Tibial nerve (tissue), 4 donors: ENCODE results near the gene BLOC1S4. TPM values are rescaled to one million over a fixed set of nuclear protein-coding genes. Genes with fewer than 3 reads are reported as not detected.

Experiments
- DNase-seq, 2 donors: peaks; one replicate each; pipeline ENCODE4 v3.0.0-alpha.2; 2019; ENCODE audit warnings: low spot score in 2 of 2
- H3K27ac ChIP-seq, 4 donors: fragments of 200-600 bp; sonication (generic) in 3 of 4; one replicate each; pipeline ENCODE4 v1.5.1; 2017 to 2019; ENCODE audit warnings: mild to moderate bottlenecking in 1 of 4
- H3K27me3 ChIP-seq, 2 donors: fragments of 200-600 bp; sonication (generic) in 1 of 2; one replicate each; pipeline versions ENCODE4 v1.5.1 to v1.6.0; 2017 to 2019
- H3K36me3 ChIP-seq, 3 donors: fragments of 200-600 bp; sonication (generic); one replicate each; pipeline ENCODE4 v1.5.1; 2018 to 2019
- H3K4me1 ChIP-seq, 4 donors: fragments of 200-600 bp; sonication (generic) in 3 of 4; one replicate each; pipeline ENCODE4 v1.5.1; 2017 to 2019
- H3K4me3 ChIP-seq, 4 donors: fragments of 200-600 bp; sonication (generic) in 3 of 4; one replicate each; pipeline ENCODE4 v1.5.1; 2017 to 2019; ENCODE audit warnings: mild to moderate bottlenecking in 1 of 4, moderate library complexity in 1 of 4
- H3K9me3 ChIP-seq, 4 donors: fragments of 200-600 bp; sonication (generic) in 3 of 4; one replicate each; pipeline ENCODE4 v1.5.1; 2017 to 2019
- EP300 ChIP-seq, 2 donors: sonication (generic); formaldehyde crosslinking; IDR thresholded peaks; one replicate each; pipeline ENCODE4 v1.6.1; 2017; ENCODE audit warnings: antibody characterized with exemption in 2 of 2, mild to moderate bottlenecking in 1 of 2
- POLR2A ChIP-seq, 2 donors: fragments of 450-650 bp; IDR thresholded peaks; one replicate each; pipeline ENCODE4 v1.6.1; 2017; ENCODE audit warnings: antibody characterized with exemption in 2 of 2, mild to moderate bottlenecking in 2 of 2, moderate library complexity in 2 of 2
- WGBS, 2 donors: methylation state at CpG; one replicate each; pipeline ENCODE4 v1.1.5; 2018; 5-methylcytosine and 5-hydroxymethylcytosine counted together
- total RNA-seq, 4 donors: library from RNA; depleted of rRNA; stranded (reverse); fragments of >200 nt; gene quantifications; one replicate each; pipeline ENCODE4 v1.1.0, GENCODE V29; 2016
- TF ChIP-seq, protein P1 (sequence below), 5 experiments: fragments of 200-600 bp in 3 of 5; fragments of 450-650 bp in 2 of 5; sonication (generic) in 3 of 5; IDR thresholded peaks; one replicate each; pipeline ENCODE4 v1.5.1; 2016 to 2019; ENCODE audit warnings: antibody characterized with exemption in 5 of 5, mild to moderate bottlenecking in 3 of 5, moderate library complexity in 2 of 5

BLOC1S4 gene
- total RNA-seq, 4 donors from 2014 or later: 18.0 to 32.8 (median 28.3) TPM

- Histone ChIP-seq H3K27ac (peak overlapping the region in 1 of 4 donors; percentile 56), H3K4me3 (no peak overlapping the region), H3K36me3 (peaks cover 0 to 38% (median 0%) of the 10 kb centered on the region in 3 donors), H3K4me1 (peaks cover 0 to 28% (median 16%) of the 10 kb centered on the region in 4 donors), H3K27me3 (no peaks in the 10 kb centered on the region), H3K9me3 (no peaks in the 10 kb centered on the region)
- no peak for DNase-seq
- 80 to 91% methylated on average over 8 of the region's 8 CpGs for WGBS, 2 donors
- TF ChIP-seq POLR2A (IDR thresholded peaks at IDR 0.05) (no peak), EP300 (IDR thresholded peaks at IDR 0.05) (no peak)
- TF ChIP-seq, protein P1, sequence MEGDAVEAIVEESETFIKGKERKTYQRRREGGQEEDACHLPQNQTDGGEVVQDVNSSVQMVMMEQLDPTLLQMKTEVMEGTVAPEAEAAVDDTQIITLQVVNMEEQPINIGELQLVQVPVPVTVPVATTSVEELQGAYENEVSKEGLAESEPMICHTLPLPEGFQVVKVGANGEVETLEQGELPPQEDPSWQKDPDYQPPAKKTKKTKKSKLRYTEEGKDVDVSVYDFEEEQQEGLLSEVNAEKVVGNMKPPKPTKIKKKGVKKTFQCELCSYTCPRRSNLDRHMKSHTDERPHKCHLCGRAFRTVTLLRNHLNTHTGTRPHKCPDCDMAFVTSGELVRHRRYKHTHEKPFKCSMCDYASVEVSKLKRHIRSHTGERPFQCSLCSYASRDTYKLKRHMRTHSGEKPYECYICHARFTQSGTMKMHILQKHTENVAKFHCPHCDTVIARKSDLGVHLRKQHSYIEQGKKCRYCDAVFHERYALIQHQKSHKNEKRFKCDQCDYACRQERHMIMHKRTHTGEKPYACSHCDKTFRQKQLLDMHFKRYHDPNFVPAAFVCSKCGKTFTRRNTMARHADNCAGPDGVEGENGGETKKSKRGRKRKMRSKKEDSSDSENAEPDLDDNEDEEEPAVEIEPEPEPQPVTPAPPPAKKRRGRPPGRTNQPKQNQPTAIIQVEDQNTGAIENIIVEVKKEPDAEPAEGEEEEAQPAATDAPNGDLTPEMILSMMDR (IDR thresholded peaks at IDR 0.05): no peak
These were observed 19.4 kb upstream of the BLOC1S4 start for GRCh38 chr4:6696611-6697010.

- Histone ChIP-seq H3K27ac (peak overlapping the region in 1 of 4 donors; percentile 56), H3K9me3 (no peaks in the 10 kb centered on the region), H3K27me3 (no peaks in the 10 kb centered on the region), H3K4me3 (no peak overlapping the region), H3K4me1 (peaks cover 0 to 27% (median 16%) of the 10 kb centered on the region in 4 donors), H3K36me3 (peaks cover 0 to 42% (median 0%) of the 10 kb centered on the region in 3 donors)
- TF ChIP-seq, protein P1 (IDR thresholded peaks at IDR 0.05): no peak
- no peak for TF ChIP-seq POLR2A (IDR thresholded peaks at IDR 0.05)
- no peak for TF ChIP-seq EP300 (IDR thresholded peaks at IDR 0.05)
- no peak for DNase-seq
- WGBS, 2 donors: 91 to 93% methylated on average over 6 of the region's 6 CpGs
These were observed 18.8 kb upstream of the BLOC1S4 start for GRCh38 chr4:6697131-6697530.

- Histone ChIP-seq H3K4me1 (peaks cover 0 to 12% (median 5%) of the 10 kb centered on the region in 4 donors), H3K9me3 (no peaks in the 10 kb centered on the region), H3K27me3 (no peaks in the 10 kb centered on the region), H3K27ac (no peak overlapping the region), H3K4me3 (no peak overlapping the region), H3K36me3 (peaks cover 0 to 52% (median 0%) of the 10 kb centered on the region in 3 donors)
- TF ChIP-seq POLR2A (IDR thresholded peaks at IDR 0.05): no peak
- TF ChIP-seq EP300 (IDR thresholded peaks at IDR 0.05): no peak
- TF ChIP-seq, protein P1 (IDR thresholded peaks at IDR 0.05): no peak
- no peak for DNase-seq
- 70 to 78% methylated on average over 5 of the region's 5 CpGs for WGBS, 2 donors
These were observed 16.6 kb upstream of the BLOC1S4 start for GRCh38 chr4:6699388-6699787.

DNA sequence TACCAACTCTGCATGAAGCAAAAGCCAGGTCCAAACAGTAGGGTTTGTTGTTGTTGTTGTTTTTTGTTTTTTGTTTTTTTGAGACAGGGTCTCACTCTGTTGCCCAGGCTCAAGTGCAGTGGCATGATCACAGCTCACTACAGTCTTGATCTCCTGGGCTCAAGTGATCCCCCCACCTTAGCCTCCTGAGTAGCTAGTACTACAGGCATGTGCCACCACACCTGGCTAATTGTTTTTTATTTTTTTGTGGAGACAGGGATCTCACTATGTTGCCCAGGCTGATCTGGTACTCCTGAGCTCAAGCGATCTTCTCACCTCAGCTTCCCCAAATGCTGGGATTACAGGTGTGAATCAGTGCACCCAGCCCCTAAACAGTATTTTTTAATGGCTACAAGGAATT lies 16.1 kb upstream of the BLOC1S4 start:
- no peaks in the 10 kb centered on the region for H3K9me3 ChIP-seq
- peaks cover 0 to 52% (median 0%) of the 10 kb centered on the region in 3 donors for H3K36me3 ChIP-seq
- 91 to 100% methylated on average over 1 of the region's 1 CpG for whole genome bisulfite sequencing, 2 donors
- DNase-seq: no peak
- peaks cover 0 to 12% (median 5%) of the 10 kb centered on the region in 4 donors for H3K4me1 ChIP-seq
- H3K27ac ChIP-seq: no peak overlapping the region
- no peak overlapping the region for H3K4me3 ChIP-seq
- TF ChIP-seq EP300 (IDR thresholded peaks at IDR 0.05) (no peak), POLR2A (IDR thresholded peaks at IDR 0.05) (no peak)
- TF ChIP-seq, protein P1 (IDR thresholded peaks at IDR 0.05): no peak
- H3K27me3 ChIP-seq: no peaks in the 10 kb centered on the region

- no peaks in the 10 kb centered on the region for H3K27me3 ChIP-seq
- no peaks in the 10 kb centered on the region for H3K9me3 ChIP-seq
- WGBS, 2 donors: 83 to 84% methylated on average over 13 of the region's 13 CpGs
- peaks cover 0 to 21% (median 0%) of the 10 kb centered on the region in 4 donors for H3K4me1 ChIP-seq
- H3K36me3 ChIP-seq: peaks cover 0 to 42% (median 0%) of the 10 kb centered on the region in 3 donors
- no peak overlapping the region for H3K27ac ChIP-seq
- no peak for DNase-seq
- TF ChIP-seq EP300 (IDR thresholded peaks at IDR 0.05): no peak
- TF ChIP-seq, protein P1 (IDR thresholded peaks at IDR 0.05): no peak
- TF ChIP-seq POLR2A (IDR thresholded peaks at IDR 0.05): no peak
- no peak overlapping the region for H3K4me3 ChIP-seq
These were observed 14.6 kb upstream of the BLOC1S4 start for GRCh38 chr4:6701371-6701770.
